HG03342 (cell line): Measurements from ENCODE around the gene KCTD4.
"Not testable (repeated sequence)": the region's sequence is repeated elsewhere in the genome, so short reads cannot be mapped to it uniquely, and the experiment has no call there.

Experiments
- ATAC-seq: cut with Tn5 transposase; IDR thresholded peaks from one replicate; pipeline ENCODE4 v1.9.1; 2021; ENCODE audit warnings: mild to moderate bottlenecking, moderate library complexity; ENCODE audit not compliant: unreplicated experiment

The KCTD4 gene

DNA sequence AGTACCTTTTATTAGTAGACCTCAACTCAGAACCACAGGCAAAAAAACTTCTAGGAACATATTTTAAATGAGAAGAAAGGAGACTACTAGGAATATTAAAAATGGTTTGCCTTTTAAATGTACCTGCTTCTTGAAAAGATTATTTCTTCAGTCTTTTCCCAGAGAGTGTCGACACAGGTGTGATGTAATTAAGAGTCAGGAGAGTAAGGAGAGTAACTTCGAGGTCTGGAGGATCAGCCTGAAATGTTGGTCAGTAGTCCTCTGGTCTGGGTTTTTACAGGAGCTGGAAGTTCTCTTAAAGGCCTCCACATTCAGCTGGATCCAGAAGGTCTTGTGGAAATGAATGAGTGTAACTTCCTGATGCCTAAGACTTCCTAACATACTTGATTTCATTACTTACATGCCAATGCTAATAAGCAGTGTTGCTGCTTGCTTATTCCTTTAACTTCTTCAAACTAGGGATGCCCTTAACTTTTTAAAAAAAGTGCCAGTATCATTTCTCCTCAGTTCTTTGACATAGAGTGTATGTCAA lies at the start of gene KCTD4:
Gene KCTD4, minus strand, starts transcription at position 345 of the 532 bp plus-strand sequence. CDS start 6,478 bp downstream, outside the sequence.
- ATAC-seq: no peak

GRCh38 chr13:45249662-45250061 lies 48.8 kb upstream of the KCTD4 start:
- no peak for ATAC-seq

DNA sequence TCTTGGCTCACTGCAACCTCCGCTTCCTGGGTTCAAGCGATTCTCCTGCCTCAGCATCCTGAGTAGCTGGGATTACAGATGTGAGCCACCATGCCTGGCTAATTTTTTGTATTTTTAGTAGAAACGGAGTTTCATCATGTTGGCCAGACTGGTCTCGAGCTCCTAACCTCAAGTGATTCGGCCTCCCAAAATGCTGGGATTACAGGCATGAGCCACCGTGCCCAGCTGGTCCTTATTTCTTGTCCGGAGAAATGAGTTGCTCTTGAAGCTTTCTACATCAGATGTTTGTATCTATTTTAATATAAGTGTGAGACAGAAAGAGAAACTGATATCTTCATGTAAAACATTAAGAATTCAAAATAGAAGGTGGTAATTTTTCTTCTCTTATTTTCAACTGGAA lies 43.9 kb upstream of the KCTD4 start:
- not testable (repeated sequence) for ATAC-seq

DNA sequence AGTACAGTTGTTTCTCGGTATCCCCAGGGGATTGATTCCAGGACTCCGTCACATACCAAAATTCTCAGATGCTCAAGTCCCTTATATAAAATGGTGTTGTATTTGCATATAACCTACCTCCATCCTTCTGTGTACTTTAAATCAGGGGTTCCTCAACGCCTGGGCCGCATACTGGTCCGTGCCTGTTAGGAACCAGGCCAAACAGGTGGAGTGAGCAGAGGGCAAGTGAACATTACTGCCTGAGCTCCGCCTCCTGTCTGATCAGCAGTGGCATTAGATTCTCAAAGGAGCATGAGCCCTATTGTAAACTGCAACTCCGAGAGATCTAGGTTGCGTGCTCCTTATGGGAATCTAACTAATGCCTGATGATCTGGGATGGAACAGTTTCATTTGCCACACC lies 42.2 kb upstream of the KCTD4 start:
- no peak for ATAC-seq

DNA sequence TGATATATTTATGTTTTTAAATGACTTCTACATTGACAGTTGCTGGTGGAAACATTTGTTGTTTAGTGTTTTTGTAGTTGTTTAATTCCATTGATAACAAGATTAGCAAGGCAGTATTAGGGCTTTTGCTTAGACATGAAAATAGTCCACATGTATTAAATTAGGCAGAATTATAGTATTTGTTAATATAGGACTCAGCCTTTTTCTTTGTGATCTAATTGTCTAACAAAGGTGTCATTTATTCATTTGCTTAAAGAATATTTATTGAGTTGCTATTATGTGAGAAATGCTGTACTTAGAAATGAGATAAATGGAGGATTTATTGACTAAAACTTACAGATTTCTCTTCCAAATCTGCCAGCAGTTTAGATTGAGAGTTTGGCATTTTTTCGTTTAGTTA lies 41.7 kb upstream of the KCTD4 start:
- ATAC-seq: no peak

DNA sequence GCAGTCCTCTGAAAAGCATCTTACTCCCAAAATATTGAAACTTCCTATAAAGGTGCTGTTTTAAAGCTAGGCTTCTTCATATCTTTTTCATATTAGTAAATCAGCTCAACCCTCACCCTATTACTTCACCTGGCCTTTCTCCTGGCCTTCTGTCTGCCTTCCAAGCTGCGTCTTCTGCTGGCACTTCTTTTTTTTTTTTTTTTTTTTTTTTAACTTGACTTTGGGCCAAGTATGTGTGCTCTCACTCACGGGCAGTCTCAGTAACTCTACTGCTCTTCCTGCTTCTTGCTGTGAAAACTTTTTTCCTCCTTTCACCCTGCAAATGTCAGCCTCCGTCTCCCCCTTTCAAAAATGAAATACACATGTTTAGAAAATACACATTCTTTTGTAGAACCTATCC lies 41.2 kb upstream of the KCTD4 start:
- ATAC-seq: no peak

GRCh38 chr13:45240143-45240542 lies 39.3 kb upstream of the KCTD4 start:
- ATAC-seq: no peak

GRCh38 chr13:45238945-45239795 lies 38.3 kb upstream of the KCTD4 start:
- no peak for ATAC-seq

DNA sequence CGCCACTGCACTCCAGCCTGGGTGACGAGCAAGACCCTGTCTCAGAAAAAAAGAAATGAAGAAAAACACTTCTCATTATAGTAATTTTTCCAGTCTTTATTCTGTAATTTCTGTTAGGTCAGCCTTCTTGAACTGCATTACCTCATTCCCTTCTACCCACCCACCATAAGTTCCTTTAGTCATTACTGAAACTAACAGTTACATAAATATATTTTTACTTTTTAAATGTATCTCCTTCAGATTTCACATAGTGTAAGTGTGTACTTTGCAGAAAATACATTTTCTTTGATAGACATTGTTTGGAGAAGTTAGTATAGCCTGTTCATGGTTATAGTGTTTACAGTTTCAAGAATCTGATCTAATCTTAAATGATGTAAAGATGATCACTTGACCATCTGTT lies 31.7 kb upstream of the KCTD4 start:
- no peak for ATAC-seq

DNA sequence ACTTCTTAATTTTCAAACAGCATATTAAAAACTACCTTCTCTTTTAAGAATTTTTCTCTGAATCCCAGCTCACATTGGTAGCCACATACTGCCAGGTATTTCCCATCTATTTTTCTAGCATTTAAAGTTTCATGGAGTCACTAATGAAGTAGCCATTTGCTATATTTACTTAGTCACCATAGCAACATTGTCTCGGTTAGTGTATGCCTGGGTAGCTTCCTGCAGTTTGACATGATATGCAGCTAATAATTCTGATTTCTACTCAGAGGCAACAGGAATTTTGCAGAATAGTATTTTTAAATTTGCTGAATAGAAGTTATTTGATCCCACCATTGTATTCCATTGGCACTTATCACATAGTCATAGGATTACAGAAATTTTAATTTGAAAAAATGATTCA lies 30.9 kb upstream of the KCTD4 start:
- no peak for ATAC-seq

GRCh38 chr13:45231305-45231704 lies 30.5 kb upstream of the KCTD4 start:
- ATAC-seq: no peak

DNA sequence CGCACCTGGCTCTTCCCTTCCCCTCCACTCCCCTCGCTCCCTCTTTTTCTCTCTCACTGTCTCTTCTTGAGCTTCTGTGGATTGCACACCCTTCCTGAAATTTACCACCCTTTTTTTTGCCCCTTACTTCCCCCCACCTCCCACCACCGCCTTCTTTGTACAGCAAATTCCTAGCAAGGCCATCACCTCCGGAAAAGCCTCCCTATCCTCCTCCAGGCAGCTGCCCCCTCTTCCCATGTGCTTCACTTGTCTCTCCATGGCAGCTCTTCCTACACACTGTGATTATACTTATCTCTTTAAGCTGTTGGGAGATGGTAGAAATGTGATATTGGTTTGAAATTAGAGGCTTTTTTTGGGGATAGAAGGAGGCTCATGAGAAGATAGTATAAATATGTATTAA lies 28.3 kb upstream of the KCTD4 start:
- no peak for ATAC-seq

- no peak for ATAC-seq
Measured at GRCh38 chr13:45228002-45228401, 27.2 kb upstream of the KCTD4 start.

GRCh38 chr13:45226024-45226423 lies 25.2 kb upstream of the KCTD4 start:
- no peak for ATAC-seq

- no peak for ATAC-seq
Measured at GRCh38 chr13:45225370-45225769, 24.5 kb upstream of the KCTD4 start.

GRCh38 chr13:45224176-45224575 lies 23.3 kb upstream of the KCTD4 start:
- no peak for ATAC-seq

DNA sequence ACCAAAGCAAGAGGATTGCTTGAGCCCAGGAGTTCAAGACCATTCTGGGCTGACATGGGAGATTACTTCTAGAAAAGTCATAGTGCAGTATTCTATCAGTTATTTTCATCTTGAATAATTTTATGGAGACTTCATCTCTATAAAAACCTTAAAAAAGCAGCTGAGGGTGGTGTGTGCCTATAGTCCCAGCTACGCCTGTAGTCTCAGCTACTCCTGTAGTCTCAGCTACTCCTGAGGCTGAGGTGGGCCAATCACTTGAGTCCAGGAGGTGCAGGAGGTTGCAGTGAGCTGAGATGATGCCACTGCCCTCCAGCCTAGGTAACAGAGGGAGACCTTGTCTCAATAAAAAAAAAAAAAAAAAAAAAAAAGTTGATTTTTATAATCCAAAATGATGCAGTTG lies 22.1 kb upstream of the KCTD4 start:
- ATAC-seq: no peak

DNA sequence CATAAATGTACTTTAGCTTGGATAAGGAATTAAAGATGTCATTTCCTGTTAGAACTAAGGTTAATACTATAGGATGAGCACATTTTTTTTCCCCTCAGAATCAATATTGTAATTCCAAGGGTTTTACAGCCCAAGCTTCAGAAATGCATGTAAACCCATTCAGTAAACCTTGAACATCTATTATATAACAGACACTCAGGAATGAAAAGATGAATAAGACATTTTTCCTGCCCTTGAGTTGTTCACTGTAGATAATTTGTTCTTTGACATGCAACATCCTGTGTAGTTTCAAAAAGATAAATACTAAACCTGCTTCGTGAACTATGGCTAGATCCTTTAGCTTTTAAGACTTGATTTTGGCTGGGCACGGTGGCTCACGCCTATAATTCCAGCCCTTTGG lies 21.7 kb upstream of the KCTD4 start:
- ATAC-seq: no peak

GRCh38 chr13:45220403-45220802 lies 19.6 kb upstream of the KCTD4 start:
- no peak for ATAC-seq

GRCh38 chr13:45219938-45220375 lies 19.1 kb upstream of the KCTD4 start:
- ATAC-seq: no peak

- no peak for ATAC-seq
Measured at GRCh38 chr13:45219123-45219891, 18.5 kb upstream of the KCTD4 start.

- no peak for ATAC-seq
Measured at GRCh38 chr13:45218689-45219088, 17.8 kb upstream of the KCTD4 start.
